Activated effector memory CD4-positive, alpha-beta T cell treated with Interleukin-2 at 50 U/mL for 16 hours (primary cell): Measurements from ENCODE around the gene CLEC2A.
"Not testable (repeated sequence)": the region's sequence is repeated elsewhere in the genome, so short reads cannot be mapped to it uniquely, and the experiment has no call there.

Source experiments
- DNase-seq: peaks from one replicate; pipeline ENCODE4 v3.0.0-alpha.2; 2020

Gene CLEC2A

GRCh38 chr12:9880532-9881078, 51.6 kb downstream of the CLEC2A start:
- no peak for DNase-seq

GRCh38 chr12:9876120-9876519, 56.0 kb downstream of the CLEC2A start:
- not testable (repeated sequence) for DNase-seq

GRCh38 chr12:9872742-9873141, 59.4 kb downstream of the CLEC2A start:
- no peak for DNase-seq

- no peak for DNase-seq
Measured at GRCh38 chr12:9872162-9872561, 60.0 kb downstream of the CLEC2A start.

- DNase-seq, result no peak
Measured at GRCh38 chr12:9870286-9870866, 61.8 kb downstream of the CLEC2A start.

GRCh38 chr12:9869307-9870161, 62.6 kb downstream of the CLEC2A start, which contains the start of gene CLEC2B:
Gene CLEC2B, minus strand, starts transcription at chr12:9869354.
- DNase-seq, result no peak

GRCh38 chr12:9868951-9869306, 63.2 kb downstream of the CLEC2A start:
- DNase-seq, result no peak

GRCh38 chr12:9868311-9868801, 63.8 kb downstream of the CLEC2A start:
- DNase-seq, result no peak

GRCh38 chr12:9867531-9867930, 64.6 kb downstream of the CLEC2A start:
- DNase-seq, result no peak

GRCh38 chr12:9866860-9867269, 65.3 kb downstream of the CLEC2A start:
- no peak for DNase-seq

GRCh38 chr12:9864913-9865675, 67.1 kb downstream of the CLEC2A start:
- no peak for DNase-seq
